HepG2 (cell line): Measurements from ENCODE around the gene ZC3H18. TPM values are rescaled to one million over a fixed set of nuclear protein-coding genes. Genes with fewer than 3 reads are reported as not detected.

ENCODE experiments used
- ATF3 ChIP-seq: sonication (generic); formaldehyde crosslinking; IDR thresholded peaks from 2 replicates; pipeline ENCODE4 v1.4.0; 2020; ENCODE audit warnings: missing genetic modification reagents
- CBX1 ChIP-seq: IDR thresholded peaks from one replicate; pipeline ENCODE4 v1.6.1; 2016; ENCODE audit warnings: antibody characterized with exemption, low read depth
- CREM ChIP-seq, 2 experiments: sonication (generic) in 1 of 2; formaldehyde crosslinking in 1 of 2; IDR thresholded peaks; 2 replicates each; pipeline versions ENCODE4 v1.4.0 to v1.6.1; 2016 to 2020; ENCODE audit warnings: antibody characterized with exemption in 1 of 2, mild to moderate bottlenecking in 1 of 2, missing genetic modification reagents in 1 of 2
- CSRNP2 ChIP-seq: sonication (generic); formaldehyde crosslinking; conservative IDR thresholded peaks from 2 replicates; pipeline ENCODE4 v1.8.0; 2022; ENCODE audit warnings: low read depth, missing genetic modification reagents
- KDM1A ChIP-seq: IDR thresholded peaks from 2 replicates; pipeline ENCODE4 v1.6.1; 2016; ENCODE audit warnings: missing compliant biosample characterization
- MAFK ChIP-seq, 2 experiments: IDR thresholded peaks in 1 of 2; conservative IDR thresholded peaks in 1 of 2; 2 replicates each; pipeline ENCODE4 v1.6.1; 2011; ENCODE audit warnings: improper control_type of control experiment in 2 of 2, low read length in 2 of 2
- MEIS2 ChIP-seq: sonication (generic); formaldehyde crosslinking; IDR thresholded peaks from 2 replicates; pipeline ENCODE4 v1.9.0; 2021; ENCODE audit warnings: mild to moderate bottlenecking, missing genetic modification reagents
- MLLT10 ChIP-seq: sonication (generic); formaldehyde crosslinking; IDR thresholded peaks from 2 replicates; pipeline ENCODE4 v1.4.0; 2020; ENCODE audit warnings: missing genetic modification reagents
- NAIF1 ChIP-seq: sonication (generic); formaldehyde crosslinking; IDR thresholded peaks from 2 replicates; pipeline ENCODE4 v1.5.0; 2020; ENCODE audit warnings: mild to moderate bottlenecking, missing genetic modification reagents, borderline replicate concordance
- NFKB2 ChIP-seq: sonication (generic); formaldehyde crosslinking; IDR thresholded peaks from 2 replicates; pipeline ENCODE4 v1.4.0; 2020; ENCODE audit warnings: missing genetic modification reagents, borderline replicate concordance
- PHF5A ChIP-seq: IDR thresholded peaks from one replicate; pipeline ENCODE4 v1.6.1; 2018; ENCODE audit warnings: low read depth, missing genetic modification reagents; ENCODE audit not compliant: unreplicated experiment
- PRMT3 ChIP-seq: sonication (generic); formaldehyde crosslinking; IDR thresholded peaks from 2 replicates; pipeline ENCODE4 v1.8.1; 2022; ENCODE audit warnings: low read depth, mild to moderate bottlenecking, moderate library complexity, missing genetic modification reagents, borderline replicate concordance
- REL ChIP-seq: sonication (generic); formaldehyde crosslinking; conservative IDR thresholded peaks from 2 replicates; pipeline ENCODE4 v1.8.0; 2022; ENCODE audit warnings: mild to moderate bottlenecking, missing genetic modification reagents, moderate library complexity
- SIN3B ChIP-seq: fragments of 150-350 bp; IDR thresholded peaks from 2 replicates; pipeline ENCODE4 v1.6.1; 2014; ENCODE audit warnings: low read length
- SMAD9 ChIP-seq: sonication (generic); formaldehyde crosslinking; IDR thresholded peaks from 2 replicates; pipeline ENCODE4 v1.5.1; 2020; ENCODE audit warnings: mild to moderate bottlenecking, missing genetic modification reagents
- SRF ChIP-seq: IDR thresholded peaks from 2 replicates; pipeline ENCODE4 v1.6.1; 2011; ENCODE audit warnings: mild to moderate bottlenecking, low read depth, low read length, moderate library complexity
- TEAD2 ChIP-seq: sonication (generic); formaldehyde crosslinking; IDR thresholded peaks from 2 replicates; pipeline ENCODE4 v1.9.0; 2021; ENCODE audit warnings: missing genetic modification reagents
- ZMYM3 ChIP-seq: sonication (generic); formaldehyde crosslinking; IDR thresholded peaks from 2 replicates; pipeline ENCODE4 v1.5.1; 2020; ENCODE audit warnings: mild to moderate bottlenecking, missing genetic modification reagents
- ZNF362 ChIP-seq: sonication (generic); formaldehyde crosslinking; IDR thresholded peaks from 2 replicates; pipeline ENCODE4 v1.4.0; 2020; ENCODE audit warnings: missing genetic modification reagents, mild to moderate bottlenecking, borderline replicate concordance
- ZNF597 ChIP-seq: sonication (generic); formaldehyde crosslinking; IDR thresholded peaks from 2 replicates; pipeline ENCODE4 v1.5.0; 2020; ENCODE audit warnings: missing genetic modification reagents
- ZNF629 ChIP-seq: sonication (generic); formaldehyde crosslinking; conservative IDR thresholded peaks from 2 replicates; pipeline ENCODE4 v1.5.0; 2020; ENCODE audit warnings: missing genetic modification reagents
- ZNF704 ChIP-seq: sonication (generic); formaldehyde crosslinking; IDR thresholded peaks from 2 replicates; pipeline ENCODE4 v1.8.1; 2023; ENCODE audit warnings: mild to moderate bottlenecking, inconsistent platforms, moderate library complexity, missing genetic modification reagents, borderline replicate concordance
- ZNF761 ChIP-seq: sonication (generic); formaldehyde crosslinking; conservative IDR thresholded peaks from 2 replicates; pipeline ENCODE4 v1.4.0; 2020; ENCODE audit warnings: mild to moderate bottlenecking, missing genetic modification reagents
- ZSCAN5A ChIP-seq: sonication (generic); formaldehyde crosslinking; IDR thresholded peaks from 2 replicates; pipeline ENCODE4 v1.8.0; 2022; ENCODE audit warnings: mild to moderate bottlenecking, missing genetic modification reagents, borderline replicate concordance
- polyA plus RNA-seq, 8 experiments: library from polyadenylated mRNA; depleted of rRNA in 3 of 8; stranded (reverse) in 7 of 8; unstranded in 1 of 8; fragments of >200 nt; fragmentation: Illumina TruSeq in 4 of 8; extraction: Trizol in 4 of 8; gene quantifications; 2 replicates each; pipeline versions ENCODE4 v1.2.1 to v1.2.3, GENCODE V29; 2011 to 2016; ENCODE audit warnings: low read depth in 4 of 8, missing spikeins in 1 of 8, mixed read lengths in 1 of 8; ENCODE audit not compliant: insufficient read depth in 1 of 8
- total RNA-seq, 5 experiments: library from RNA; depleted of rRNA; stranded (reverse); fragments of >200 nt; fragmentation: Illumina TruSeq; extraction: Trizol; gene quantifications; 2 replicates each; pipeline ENCODE4 v1.2.3, GENCODE V29; 2016; ENCODE audit warnings: low read depth in 1 of 5

The ZC3H18 gene
- total and polyA plus RNA-seq, 2 of the 13 experiments (the other 11 are each of a cell fraction or from before 2014, with no cell fraction given), result 11.2 to 27.4 TPM

- no peak for TF ChIP-seq NFKB2 (CRISPR knock-in tag)
- TF ChIP-seq ZNF704, result no peak
- 0 out of 2 replicates have a peak, but pooled peaks have one; percentile 58 for TF ChIP-seq ZMYM3 (CRISPR knock-in tag)
- no peak for TF ChIP-seq SIN3B
- no peak for TF ChIP-seq ZNF761 (CRISPR knock-in tag)
- TF ChIP-seq KDM1A (CRISPR knock-in tag), result no peak
- no peak for TF ChIP-seq ZNF597
- no peak for TF ChIP-seq PRMT3 (CRISPR knock-in tag)
- TF ChIP-seq CBX1, result no peak
- no peak for TF ChIP-seq TEAD2 (CRISPR knock-in tag)
- no peak for TF ChIP-seq PHF5A
- TF ChIP-seq REL (CRISPR knock-in tag), result no peak
- no peak for TF ChIP-seq ZNF362 (CRISPR knock-in tag)
- no peak for TF ChIP-seq MLLT10
- TF ChIP-seq SRF, result no peak
- 0 out of 2 replicates have a peak, but pooled peaks have one; percentile 64 for TF ChIP-seq ATF3 (CRISPR knock-in tag)
- TF ChIP-seq ZNF629 (CRISPR knock-in tag), result no peak
- no peak for TF ChIP-seq ZSCAN5A (CRISPR knock-in tag)
- no peak for TF ChIP-seq CREM (IDR thresholded peaks at IDR 0.05)
- TF ChIP-seq CREM (CRISPR knock-in tag; IDR thresholded peaks at IDR 0.05), result no peak
- TF ChIP-seq MEIS2 (CRISPR knock-in tag), result no peak
- no peak for TF ChIP-seq CSRNP2 (CRISPR knock-in tag)
- TF ChIP-seq NAIF1, result no peak
- TF ChIP-seq MAFK (conservative IDR thresholded peaks at IDR 0.05 in 1 of 2, IDR thresholded peaks at IDR 0.05 in 1 of 2; ENCODE audit: low read length in 2 of 2), result peak in 1 of 2 experiments; percentile 38; a peak in 2 of 4 replicates
- no peak for TF ChIP-seq SMAD9 (CRISPR knock-in tag)
These were observed 26.3 kb downstream of the ZC3H18 start (continued) for GRCh38 chr16:88596483-88596882.
